NCI-H2227 (cell line): Measurements from ENCODE around the gene RERE.
"Not testable (repeated sequence)": the region's sequence is repeated elsewhere in the genome, so short reads cannot be mapped to it uniquely, and the experiment has no call there.

Experiments used
- DNase-seq: peaks from one replicate; lab custom pipeline; 2025; ENCODE audit not compliant: unreplicated experiment; lab: John Stamatoyannopoulos, UW

Gene RERE

DNA sequence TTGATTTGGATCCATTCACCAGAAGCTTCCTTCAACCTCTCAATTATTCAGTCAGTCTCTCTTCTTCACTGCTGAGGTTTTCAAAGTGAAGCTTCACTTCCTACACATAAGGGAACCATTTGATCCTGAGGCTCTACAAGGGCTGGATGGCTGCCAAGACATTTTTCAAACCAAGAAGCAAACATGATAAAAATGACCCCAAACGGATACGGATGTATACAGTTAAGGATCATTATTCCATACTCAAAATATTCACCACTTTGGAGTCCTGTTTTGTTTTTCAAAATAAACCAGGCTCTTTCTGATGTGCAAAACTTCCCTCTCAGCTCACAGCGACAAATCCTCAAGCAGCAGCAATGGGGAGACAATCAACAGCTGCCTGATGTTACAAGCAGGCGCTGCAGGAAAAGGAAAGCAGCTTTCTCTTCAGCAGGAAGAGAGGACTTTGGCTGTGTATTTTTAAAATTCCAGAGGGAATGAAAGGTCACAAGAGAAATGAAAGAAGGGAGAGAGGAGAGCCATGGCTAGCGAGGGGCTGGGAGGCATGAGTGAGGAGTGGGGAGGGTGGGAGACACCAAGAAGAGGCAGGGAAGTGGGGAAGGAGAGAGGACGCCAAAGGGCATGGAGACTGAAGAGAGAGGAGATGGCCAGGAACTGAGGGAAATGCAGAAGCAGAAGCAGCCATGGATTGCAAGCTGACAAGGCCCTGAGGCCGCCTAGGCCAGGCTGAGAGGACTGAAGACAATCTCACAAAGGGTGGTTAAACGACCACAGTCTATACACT, 354.1 kb downstream of the RERE start:
- DNase-seq = peak; percentile 61

DNA sequence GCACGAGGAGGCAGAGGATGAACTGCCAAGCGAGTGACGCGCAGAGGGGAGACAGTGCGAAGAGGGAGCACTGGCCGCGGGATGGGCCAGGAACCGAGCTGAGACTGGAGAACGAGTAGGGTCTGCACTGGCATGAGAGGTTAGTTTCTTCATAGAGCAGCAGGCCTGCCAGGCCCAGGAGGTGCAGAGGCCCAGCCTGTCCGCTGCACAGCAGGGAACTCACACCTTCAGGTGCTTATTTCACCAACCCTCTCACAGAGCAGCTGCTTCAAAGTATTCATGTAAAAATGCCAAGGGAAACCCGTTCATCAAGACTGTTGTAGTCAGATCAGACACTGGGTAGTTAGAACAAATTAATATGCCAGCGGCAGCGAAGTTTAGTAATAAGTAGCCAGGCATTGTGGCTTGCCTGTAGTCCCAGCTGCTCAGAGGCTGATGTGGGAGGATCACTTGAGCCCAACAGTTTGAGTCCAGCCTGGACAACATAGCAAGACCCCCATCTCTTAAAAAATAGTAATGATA, 355.0 kb downstream of the RERE start:
- no peak for DNase-seq

DNA sequence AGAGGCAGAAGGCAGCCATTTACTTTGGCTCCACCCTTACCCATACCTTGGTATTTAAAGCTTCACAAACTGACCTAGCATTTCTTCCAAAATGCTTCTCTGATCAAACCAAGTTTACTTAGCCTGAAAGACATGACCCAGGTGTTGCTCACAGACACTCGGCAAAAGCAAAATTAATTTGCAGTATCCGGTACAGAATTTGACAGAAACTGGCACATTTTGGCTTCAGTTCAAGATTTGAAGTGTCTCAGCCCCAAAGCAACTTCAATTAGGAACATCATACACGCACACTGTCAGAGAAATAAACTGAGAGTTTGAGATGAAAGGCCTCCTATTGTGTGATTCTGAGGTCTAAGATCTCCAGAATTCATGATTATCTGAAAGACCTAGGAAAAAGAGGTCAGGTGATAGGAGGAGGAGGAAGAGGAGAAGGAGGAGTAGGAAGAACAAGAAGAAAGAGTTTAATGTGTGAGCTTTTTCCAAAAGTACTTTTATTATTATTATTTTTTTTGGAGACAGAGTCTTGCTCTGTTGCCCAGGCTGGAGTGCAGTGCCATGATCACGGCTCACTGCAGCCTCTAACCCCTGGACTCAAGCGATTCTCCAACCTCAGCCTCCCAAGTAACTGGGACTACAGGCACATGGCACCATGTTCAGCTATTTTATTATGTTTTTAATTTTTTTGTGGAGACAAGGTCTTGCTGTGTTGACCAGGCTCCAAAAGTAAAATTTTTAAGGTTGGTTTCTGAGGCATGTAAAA, 355.9 kb downstream of the RERE start:
- DNase-seq = peak; percentile 17

DNA sequence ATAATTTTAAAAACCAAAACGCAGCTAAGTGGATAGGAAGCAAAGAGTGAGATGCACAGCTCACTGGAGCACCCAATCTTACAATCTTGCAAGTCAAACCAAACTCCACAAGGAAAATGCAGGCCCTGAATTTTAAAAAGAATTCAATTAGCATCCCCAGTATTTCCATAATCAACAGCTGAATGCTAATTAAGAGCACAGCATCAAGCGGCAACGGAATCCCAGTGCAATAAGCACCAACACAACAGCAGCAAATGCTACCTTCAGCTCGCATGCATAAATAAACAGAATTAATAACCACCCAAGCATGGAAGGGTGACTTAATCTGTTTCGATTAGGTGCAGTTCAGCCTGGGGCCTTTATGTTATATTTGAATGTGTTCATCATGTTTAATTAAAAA, 356.7 kb downstream of the RERE start:
- no peak for DNase-seq

DNA sequence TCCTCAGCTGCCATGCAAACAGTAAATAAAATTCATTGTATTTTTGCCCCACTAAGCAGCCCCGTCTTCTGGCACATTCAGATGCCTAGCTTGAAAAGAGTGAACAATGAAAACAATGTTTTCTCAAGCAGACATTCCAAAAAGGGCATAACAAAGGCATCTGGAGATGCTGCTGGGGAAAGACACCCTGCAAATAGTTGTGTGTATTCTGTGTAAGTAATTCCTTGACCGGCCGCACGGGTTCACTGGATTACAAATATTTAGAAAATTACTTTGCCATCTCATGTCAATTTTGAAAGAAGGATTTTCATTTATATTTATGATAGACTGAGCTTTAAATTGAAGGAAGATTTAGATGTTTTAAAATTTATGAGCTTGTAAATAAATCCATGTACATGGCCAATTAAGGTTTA, 357.3 kb downstream of the RERE start:
- no peak for DNase-seq

DNA sequence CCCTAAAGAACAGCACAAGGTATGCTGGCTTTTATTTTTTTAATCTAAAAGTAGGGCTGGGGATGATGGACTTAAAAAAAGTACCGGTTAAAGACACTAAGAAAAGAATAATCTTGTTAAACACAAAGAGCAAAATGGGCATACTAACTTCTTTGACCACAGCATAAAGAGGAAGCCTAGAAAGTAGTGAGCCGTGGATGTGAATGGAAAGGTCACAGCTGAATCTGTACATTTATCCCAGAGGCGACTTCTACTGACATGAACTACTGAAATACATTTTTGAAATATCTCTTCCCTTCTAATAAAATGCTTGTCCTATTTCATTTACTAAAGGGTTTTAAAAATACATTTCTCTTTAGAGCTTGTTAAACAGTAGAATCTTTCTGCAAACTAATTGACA, 358.8 kb downstream of the RERE start:
- DNase-seq = no peak

DNA sequence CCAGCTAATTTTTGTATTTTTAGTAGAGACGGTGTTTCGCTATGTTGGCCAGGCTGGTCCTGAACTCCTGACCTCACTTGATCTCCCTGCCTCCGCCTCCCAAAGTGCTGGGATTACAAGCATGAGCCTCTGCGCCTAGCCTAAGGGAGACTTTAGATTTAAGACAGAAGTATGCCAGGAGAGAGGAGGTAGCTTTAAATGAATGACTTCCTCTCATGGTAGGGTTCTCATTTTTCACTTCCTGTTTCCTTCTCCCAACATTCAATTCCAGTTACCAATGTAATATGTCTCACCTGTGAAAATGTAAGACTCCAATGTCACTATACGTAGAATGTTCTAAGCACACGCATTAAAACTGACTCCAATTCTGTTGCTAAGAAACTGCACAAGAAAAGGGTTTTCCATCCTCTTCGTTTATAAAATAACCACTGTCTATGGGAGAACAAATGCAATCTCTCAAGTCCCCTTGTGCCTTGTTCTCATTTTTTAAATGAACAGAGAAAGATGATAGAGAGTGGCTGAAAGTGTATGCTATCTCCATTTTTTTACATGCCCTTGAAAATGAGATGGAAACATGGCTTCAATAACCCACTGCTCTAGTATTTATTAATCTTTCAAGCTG, 359.6 kb downstream of the RERE start:
- no peak for DNase-seq

DNA sequence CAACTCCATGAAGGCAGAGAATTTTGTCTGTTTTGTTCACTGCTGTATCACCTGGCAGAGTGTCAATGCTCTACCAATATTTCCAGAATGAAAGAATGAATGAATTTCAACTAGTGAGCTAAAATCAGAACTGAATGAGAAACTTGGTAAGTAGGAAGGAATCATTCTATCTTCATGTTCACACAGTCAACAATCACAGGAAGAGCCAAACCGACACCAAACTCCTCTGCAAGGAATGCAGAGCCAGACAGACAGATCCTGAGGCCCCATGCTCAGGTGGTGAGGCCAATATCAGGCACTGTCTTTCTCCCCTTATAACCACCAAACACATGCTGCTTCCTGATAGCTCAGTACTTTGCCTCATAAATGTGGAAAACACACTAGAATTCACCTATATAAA, 360.4 kb downstream of the RERE start:
- DNase-seq = no peak

DNA sequence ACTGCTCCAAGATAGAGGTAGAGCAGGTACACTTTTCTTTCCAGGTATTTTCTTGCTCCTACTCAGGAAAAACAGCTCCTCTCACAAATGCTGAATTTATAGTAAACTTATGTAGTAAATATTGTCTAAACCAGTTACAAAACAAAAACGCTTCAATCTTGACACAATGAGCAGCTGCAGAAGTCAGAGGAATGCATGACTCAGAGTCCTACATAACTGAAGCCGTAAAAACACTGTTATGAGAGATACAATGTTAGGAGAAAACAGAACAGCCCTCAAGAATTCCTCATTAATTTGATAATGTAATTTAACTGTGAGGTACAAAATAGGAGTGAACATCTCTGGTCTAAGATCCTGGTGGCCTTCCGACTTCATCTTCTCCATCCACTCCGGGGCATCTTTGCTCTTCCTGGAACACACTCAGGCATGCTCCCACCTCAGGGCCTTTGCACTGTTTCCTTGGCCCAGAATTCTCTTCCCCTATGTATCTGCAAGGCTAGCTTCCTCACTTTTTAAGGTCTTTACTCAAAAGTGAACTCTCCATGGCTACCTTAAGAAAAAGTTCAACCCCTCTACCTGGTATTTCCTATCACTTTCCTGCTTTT, 361.0 kb downstream of the RERE start:
- no peak for DNase-seq

DNA sequence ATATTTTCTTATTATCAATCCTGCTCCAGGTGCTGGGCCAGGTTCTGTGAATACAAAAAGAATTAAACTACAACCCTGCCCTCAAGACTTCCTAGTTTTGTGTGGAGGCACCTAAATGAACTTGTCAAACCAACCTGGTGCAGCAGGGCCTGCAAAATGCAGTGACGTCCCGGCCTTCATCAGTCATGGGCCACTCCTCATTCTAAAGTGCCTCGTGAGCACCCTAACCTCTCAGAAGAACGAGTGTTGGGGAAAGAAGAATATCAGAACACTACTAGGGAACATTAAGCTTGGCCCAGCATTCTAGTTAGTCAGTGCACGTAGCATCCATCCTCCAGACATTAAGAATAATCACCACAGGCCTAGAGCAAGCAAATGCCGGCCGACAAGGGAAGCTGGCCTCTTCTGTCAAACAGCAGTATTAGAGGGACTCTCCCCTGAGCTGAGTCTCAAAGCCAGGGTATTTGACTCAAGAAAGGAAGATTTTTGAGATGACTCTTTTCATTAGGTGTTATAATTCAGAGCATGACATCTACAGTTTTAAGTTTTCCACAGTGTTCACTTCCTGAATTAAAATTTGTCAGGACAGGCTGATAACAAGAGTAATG, 361.6 kb downstream of the RERE start:
- no peak for DNase-seq

DNA sequence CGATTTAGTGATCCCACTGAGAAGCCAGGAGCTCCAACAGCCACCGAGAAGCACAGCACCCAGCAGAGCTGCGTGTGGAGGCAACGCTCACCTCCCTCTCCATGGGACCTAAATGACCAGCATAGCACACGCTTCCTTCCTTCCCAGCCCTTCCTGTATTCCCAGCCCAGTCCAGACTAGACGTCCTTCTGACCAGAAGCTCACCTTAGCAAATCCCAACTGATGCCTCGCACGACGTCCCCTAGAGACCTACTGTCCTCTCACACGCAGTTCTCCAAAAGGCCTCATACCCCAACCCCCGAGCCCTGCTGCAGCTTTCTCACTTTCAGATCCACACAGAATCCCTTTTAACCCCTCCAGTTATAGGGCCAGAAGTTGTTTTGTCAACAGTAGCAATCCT, 367.1 kb downstream of the RERE start:
- DNase-seq = no peak

DNA sequence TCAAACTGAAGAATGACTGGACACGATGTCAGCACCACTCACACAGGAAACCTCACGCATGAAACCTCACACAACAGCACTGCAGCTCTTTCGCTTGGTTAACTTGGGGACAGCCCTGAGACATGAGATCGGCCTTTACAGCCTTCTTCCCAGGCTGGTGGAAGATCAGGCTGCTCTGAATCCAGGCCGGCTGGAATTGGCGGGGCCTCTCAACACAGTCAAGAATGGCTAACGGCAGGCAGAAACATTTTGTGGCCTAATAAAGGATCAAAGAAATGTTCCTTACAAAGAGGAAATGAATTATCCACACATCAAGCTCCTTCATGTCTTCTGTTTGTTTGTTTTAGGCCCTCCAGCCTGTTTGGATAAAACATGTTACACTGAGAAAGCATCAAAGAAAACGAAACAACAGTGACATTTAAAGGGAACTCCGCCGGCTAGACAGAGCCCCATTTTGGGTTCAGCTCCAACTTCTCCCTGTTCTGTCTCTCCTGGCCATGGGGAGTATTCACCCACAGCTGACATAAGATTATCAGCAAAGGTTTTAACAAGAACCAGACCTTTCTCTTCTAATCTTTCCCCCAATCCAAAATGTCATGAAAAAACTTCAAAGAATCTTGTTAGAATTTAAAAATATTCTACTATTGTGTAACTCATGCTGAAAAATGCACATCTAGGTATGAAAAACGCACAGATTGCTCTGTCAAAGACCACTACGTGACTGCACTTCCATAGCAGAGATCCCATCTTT, 368.4 kb downstream of the RERE start:
- no peak for DNase-seq

DNA sequence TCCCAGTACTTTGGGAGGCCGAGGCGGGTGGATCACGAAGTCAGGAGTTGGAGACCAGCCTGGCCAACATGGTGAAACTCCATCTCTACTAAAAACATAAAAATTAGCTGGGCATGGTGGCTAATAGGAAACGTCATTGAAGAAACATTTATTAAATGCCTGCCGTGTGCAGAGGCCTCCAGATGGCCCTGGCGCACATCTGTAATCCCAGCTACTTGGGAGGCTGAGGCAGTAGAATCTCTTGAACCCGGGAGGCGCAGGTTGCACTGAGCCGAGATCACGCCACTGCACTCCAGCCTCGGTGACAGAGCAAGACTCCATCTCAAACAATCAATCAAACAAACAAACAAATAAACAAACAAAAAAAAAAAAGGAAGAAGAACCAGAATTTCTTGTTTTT, 368.9 kb downstream of the RERE start:
- DNase-seq = not testable (repeated sequence)

DNA sequence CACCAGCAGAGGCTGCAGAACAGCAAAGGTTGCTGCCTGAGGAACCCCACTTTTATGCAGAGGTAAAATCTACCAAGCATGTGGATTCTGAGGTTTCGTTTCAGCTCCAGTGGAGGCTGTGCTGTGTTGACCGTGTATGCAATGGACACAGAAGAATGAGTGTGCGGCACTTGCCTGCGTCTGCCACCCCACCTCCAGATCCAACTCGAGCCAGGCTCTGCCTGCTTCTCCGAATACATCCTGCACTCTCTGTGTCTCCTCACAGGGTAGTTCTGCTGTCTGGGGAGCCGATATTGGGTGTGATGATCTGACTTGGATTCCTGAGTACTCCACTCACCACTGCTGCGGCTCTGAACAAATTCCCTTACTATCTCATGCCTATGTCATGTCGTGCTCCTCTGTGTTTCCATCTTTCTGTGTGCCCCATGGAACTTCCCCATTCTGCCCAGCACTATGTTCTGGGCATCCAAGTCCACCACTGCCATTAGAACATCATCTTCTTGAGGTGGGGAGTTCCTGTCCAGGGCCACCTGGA, 369.8 kb downstream of the RERE start:
- no peak for DNase-seq

DNA sequence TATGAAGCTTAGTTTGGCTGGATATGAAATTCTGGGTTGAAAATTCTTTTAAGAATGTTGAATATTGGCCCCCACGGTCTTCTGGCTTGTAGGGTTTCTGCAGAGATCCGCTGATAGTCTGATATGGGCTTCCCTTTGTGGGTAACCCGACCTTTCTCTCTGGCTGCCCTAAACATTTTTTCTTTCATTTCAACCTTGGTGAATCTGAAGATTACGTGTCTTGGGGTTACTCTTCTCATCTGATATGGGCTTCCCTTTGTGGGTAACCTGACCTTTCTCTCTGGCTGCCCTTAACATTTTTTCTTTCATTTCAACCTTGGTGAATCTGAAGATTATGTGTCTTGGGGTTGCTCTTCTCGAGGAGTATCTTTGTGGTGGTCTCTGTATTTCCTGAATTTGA, 371.3 kb downstream of the RERE start:
- not testable (repeated sequence) for DNase-seq

DNA sequence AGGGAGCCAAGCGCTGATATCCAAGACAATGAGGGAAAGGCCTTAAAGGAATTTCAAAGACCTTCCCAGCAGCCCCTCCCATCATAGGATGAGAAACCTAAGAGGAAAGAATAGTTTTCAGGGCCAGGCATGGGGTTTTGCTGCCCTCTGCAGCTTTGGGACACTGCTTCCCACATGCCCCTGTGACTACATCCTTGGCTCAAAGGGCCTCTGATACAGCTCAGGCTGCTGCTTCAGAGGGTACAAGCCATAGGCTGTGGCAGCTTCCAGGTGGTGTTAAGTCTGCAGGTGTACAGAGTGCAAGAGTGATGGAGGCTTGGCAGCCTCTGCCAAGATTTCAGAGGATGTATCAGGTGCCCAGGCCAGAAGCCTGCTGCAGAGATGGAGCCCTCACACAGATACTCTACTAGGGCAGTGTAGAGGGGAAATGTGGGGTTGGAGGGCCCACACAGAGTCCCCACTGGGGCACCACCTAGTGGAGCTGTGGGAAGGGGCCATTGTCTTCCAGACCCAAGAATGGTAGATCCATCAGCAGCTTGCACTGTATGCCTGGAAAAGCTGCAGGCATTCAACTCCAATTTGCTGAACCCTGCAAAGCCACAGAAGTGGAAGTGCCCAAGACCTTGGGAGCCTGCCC, 373.8 kb downstream of the RERE start:
- no peak for DNase-seq

DNA sequence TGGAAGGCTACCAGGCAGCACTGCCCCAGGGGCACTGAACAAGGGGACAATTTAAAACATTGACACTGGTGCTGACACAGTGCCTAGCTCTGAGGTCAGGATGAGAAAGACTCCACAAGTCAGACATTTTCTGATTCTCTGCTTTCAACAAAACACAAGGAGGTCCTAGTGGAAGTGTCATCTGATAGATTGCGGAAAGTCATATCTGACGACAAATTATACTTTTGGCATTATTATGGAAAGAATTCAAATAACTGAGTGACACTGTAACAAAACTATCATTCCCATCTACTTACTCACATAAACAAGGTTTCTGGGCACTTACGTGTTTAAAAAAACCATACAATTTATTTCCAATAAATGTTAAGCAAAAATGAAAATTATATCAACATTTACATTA, 376.0 kb downstream of the RERE start:
- no peak for DNase-seq

DNA sequence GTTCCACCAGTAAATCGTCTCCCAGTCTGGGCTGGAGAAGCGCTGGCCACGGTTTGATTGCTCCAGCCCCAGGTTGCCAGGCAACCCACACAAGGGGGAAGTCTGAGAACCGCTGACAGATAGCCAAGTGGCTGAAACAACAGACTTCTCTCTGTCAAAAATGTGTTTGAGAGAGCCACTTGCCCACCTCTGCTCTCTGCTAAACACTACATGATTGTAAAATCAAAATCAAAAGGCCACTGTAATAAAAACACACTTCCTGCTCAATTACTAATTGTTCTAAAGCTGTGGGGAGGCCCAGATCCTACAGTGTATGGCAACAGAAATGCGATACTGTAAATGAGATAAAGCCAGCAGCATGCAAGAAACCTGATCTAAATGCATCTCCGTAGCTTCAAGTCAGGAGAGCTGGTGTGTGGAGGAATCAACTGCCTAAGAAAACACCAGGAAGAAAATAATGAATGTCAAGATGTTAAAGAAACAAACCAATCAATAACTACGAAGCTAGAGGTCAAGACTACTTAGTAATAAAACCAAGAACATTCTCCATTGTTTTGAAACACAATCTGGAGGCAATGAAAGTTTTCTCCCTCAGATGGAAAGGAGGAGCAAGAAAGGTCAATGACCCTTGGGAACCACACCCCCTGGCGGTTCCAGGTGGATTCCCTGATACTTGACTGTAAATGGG, 378.3 kb downstream of the RERE start:
- DNase-seq = peak; percentile 81

DNA sequence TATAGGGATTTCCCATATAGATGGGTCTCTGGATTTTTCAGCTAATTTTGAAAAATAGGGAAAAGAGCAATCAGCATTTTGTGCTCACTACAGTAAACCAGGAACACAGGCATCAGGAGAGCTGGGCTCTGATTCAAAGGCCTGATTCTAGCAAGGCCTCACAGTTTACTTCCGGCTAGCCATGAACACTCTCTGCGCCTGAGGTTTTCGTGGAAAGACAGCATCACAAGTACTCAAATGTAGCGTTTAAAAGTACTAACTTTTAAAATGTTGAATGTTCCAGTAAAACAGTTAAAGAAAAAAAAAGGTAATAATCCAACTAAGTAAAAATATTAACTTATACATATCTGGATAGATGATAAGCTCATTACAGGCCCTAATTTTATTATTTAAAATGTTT, 379.0 kb downstream of the RERE start:
- no peak for DNase-seq
